ENCODE results near the gene ZSCAN2.
A peak's percentile ranks its signal among the peaks of the same experiment; 100 is the strongest.

ZSCAN2 gene

GRCh38 chr15:84599906-84600305 is 903 bp upstream of the ZSCAN2 start:
- Histone ChIP-seq H3K27me3 (ENCODE audit: control insufficient read depth, insufficient read depth, low read length) (no peaks in the 10 kb centered on the region), H3K9me3 (ENCODE audit: control insufficient read depth, low read length) (no peaks in the 10 kb centered on the region), H3K36me3 (ENCODE audit: control insufficient read depth, insufficient read depth, low read length) (no peaks in the 10 kb centered on the region), H3K4me3 (ENCODE audit: low read depth, low read length) (no peak overlapping the region), H3K4me1 (no peaks in the 10 kb centered on the region), H2AFZ (no peak overlapping the region), H3K79me2 (peaks cover 2% of the 10 kb centered on the region), H3K9ac (no peak overlapping the region), H3K4me2 (ENCODE audit: low read length) (no peak overlapping the region), H3K27ac (no peak overlapping the region)
- TF ChIP-seq CTCF (IDR thresholded peaks at IDR 0.05), result no peak

- TF ChIP-seq CTCF (IDR thresholded peaks at IDR 0.05), result no peak
- Histone ChIP-seq H3K4me1 (no peaks in the 10 kb centered on the region), H3K9ac (no peak overlapping the region), H2AFZ (peak overlapping the region; percentile 91), H3K27ac (peak overlapping the region; percentile 51), H3K36me3 (ENCODE audit: control insufficient read depth, insufficient read depth, low read length) (no peaks in the 10 kb centered on the region), H3K9me3 (ENCODE audit: control insufficient read depth, low read length) (no peaks in the 10 kb centered on the region), H3K27me3 (ENCODE audit: control insufficient read depth, insufficient read depth, low read length) (no peaks in the 10 kb centered on the region), H3K79me2 (peaks cover 2% of the 10 kb centered on the region), H3K4me2 (ENCODE audit: low read length) (peak overlapping the region; percentile 96), H3K4me3 (ENCODE audit: low read depth, low read length) (peak overlapping the region; percentile 89)
Observed at GRCh38 chr15:84600331-84600686, 500 bp upstream of the ZSCAN2 start.

DNA sequence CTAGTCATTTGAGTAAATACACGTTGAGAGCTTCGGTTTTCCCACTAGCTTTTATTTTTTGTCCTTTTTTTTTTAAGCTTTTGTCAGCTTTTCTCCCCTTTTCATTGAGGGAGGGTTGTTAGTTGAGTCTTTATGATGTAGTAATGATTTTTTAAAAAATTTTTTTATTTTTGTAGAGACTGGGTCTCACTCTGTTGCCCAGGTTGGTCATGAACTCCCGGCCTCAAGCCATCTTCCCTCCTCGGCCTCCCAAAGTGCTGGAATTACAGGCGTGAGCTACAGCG is 688 bp downstream of the ZSCAN2 start:
- Histone ChIP-seq H2AFZ (peak overlapping the region; percentile 91), H3K79me2 (peaks cover 2% of the 10 kb centered on the region), H3K4me3 (ENCODE audit: low read depth, low read length) (peak overlapping the region; percentile 89), H3K27ac (no peak overlapping the region), H3K9ac (no peak overlapping the region), H3K4me1 (no peaks in the 10 kb centered on the region), H3K9me3 (ENCODE audit: control insufficient read depth, low read length) (no peaks in the 10 kb centered on the region), H3K36me3 (ENCODE audit: control insufficient read depth, insufficient read depth, low read length) (no peaks in the 10 kb centered on the region), H3K27me3 (ENCODE audit: control insufficient read depth, insufficient read depth, low read length) (no peaks in the 10 kb centered on the region), H3K4me2 (ENCODE audit: low read length) (peak overlapping the region; percentile 81)
- no peak for TF ChIP-seq CTCF (IDR thresholded peaks at IDR 0.05)

GRCh38 chr15:84603630-84604379 is 3.0 kb downstream of the ZSCAN2 start:
- no peak overlapping the region for H3K9ac ChIP-seq
- no peaks in the 10 kb centered on the region for H3K36me3 ChIP-seq (ENCODE audit: control insufficient read depth, insufficient read depth, low read length)
- H3K27me3 ChIP-seq (ENCODE audit: control insufficient read depth, insufficient read depth, low read length), result no peaks in the 10 kb centered on the region
- H3K27ac ChIP-seq, result no peak overlapping the region
- no peak overlapping the region for H3K4me2 ChIP-seq (ENCODE audit: low read length)
- no peak for TF ChIP-seq CTCF (IDR thresholded peaks at IDR 0.05)
- peaks cover 2% of the 10 kb centered on the region for H3K79me2 ChIP-seq
- no peak overlapping the region for H2AFZ ChIP-seq
- H3K4me3 ChIP-seq (ENCODE audit: low read depth, low read length), result no peak overlapping the region
- H3K4me1 ChIP-seq, result no peaks in the 10 kb centered on the region
- no peaks in the 10 kb centered on the region for H3K9me3 ChIP-seq (ENCODE audit: control insufficient read depth, low read length)

Data from parathyroid adenoma (tissue), 2 donors.